ENCODE measurements around the gene RPTOR. TPM values are rescaled to one million over a fixed set of nuclear protein-coding genes. Genes with fewer than 3 reads are reported as not detected.

RPTOR gene
- total and polyA plus RNA-seq, 2 donors (not counting 3 experiments of a cell fraction or from before 2014, with no cell fraction given): 10.7 to 41.8 TPM

GRCh38 chr17:80858301-80859001 is 313.8 kb downstream of the RPTOR start:
- H3K36me3 ChIP-seq (ENCODE audit: control insufficient read depth in 2 of 2, extremely low read depth in 1 of 2, insufficient read depth in 2 of 2, low read length in 2 of 2): no peaks in the 10 kb centered on the region
- H3K27ac ChIP-seq (ENCODE audit: insufficient read depth, low read depth, low read length): no peak overlapping the region
- CTCF ChIA-PET: interaction anchor here (0.8 to 1.6 kb wide), 12 partner anchors 8 to 431 kb away, joined by 3 to 10 read pairs (median 5); no protein-coding TSS in a partner anchor
- H3K4me1 ChIP-seq (ENCODE audit: control insufficient read depth, extremely low read depth, insufficient read depth, low read length): peaks cover 25% of the 10 kb centered on the region
- DNase-seq (ENCODE audit: low read depth, low spot score) (no peak), FAIRE-seq (no peak)
- no peaks in the 10 kb centered on the region for H3K9me3 ChIP-seq (replicated peaks; ENCODE audit: control insufficient read depth, insufficient read depth, low read length)
- no peak overlapping the region for H3K4me2 ChIP-seq (ENCODE audit: insufficient read depth, low read length)
- H3K79me2 ChIP-seq (ENCODE audit: control insufficient read depth, insufficient read depth, low read length): no peaks in the 10 kb centered on the region
- H3K9ac ChIP-seq (replicated peaks; ENCODE audit: extremely low read depth, insufficient read depth, low read length): no peak overlapping the region
- H3K9me1 ChIP-seq (replicated peaks; ENCODE audit: control insufficient read depth, extremely low read depth, insufficient read depth, low read length): no peaks in the 10 kb centered on the region
- TF ChIP-seq EZH2 (IDR thresholded peaks at IDR 0.05; ENCODE audit: borderline replicate concordance, low read depth, low read length, severe bottlenecking) (no peak), POLR2AphosphoS5 (IDR thresholded peaks at IDR 0.05; ENCODE audit: insufficient read depth, low read depth, low read length) (no peak), POLR2A (IDR thresholded peaks at IDR 0.05; ENCODE audit: low read depth, low read length) (no peak), FOS (IDR thresholded peaks at IDR 0.05; ENCODE audit: borderline replicate concordance, insufficient read depth, low read length) (no peak), JUN (IDR thresholded peaks at IDR 0.05; ENCODE audit: borderline replicate concordance, insufficient read depth, insufficient read length, low read depth) (no peak), MAX (IDR thresholded peaks at IDR 0.05; ENCODE audit: insufficient read depth, insufficient read length) (no peak), CTCF (IDR thresholded peaks at IDR 0.05; ENCODE audit: extremely low read depth in 1 of 2, insufficient read depth in 1 of 2, low read depth in 1 of 2, low read length in 2 of 2) (no peak), GATA2 (IDR thresholded peaks at IDR 0.05; ENCODE audit: insufficient read depth, insufficient read length, low read depth, low read length) (no peak)
- H2AFZ ChIP-seq (ENCODE audit: low read depth, low read length): no peak overlapping the region
- dilution Hi-C loops (cut with MboI; ENCODE audit: extremely low pct_ligation_motif_present, low sequenced_read_pairs) (no loop called here), intact Hi-C loops (cut with micrococcal nuclease) (loop anchor here (10.0 kb wide), 1 partner anchor 184 kb away; no protein-coding TSS in a partner anchor)
- POLR2A ChIA-PET: no interaction called here
- H4K20me1 ChIP-seq (replicated peaks; ENCODE audit: control insufficient read depth, extremely low read depth, insufficient read depth, low read length): no peaks in the 10 kb centered on the region
- H3K27me3 ChIP-seq (ENCODE audit: control insufficient read depth in 2 of 2, insufficient read depth in 2 of 2, low read length in 2 of 2): no peaks in the 10 kb centered on the region
- no TSS peak for BruUV-seq (replicated peaks)
- H3K4me3 ChIP-seq (replicated peaks in 1 of 3; ENCODE audit: insufficient read depth in 1 of 3, low read depth in 1 of 3, low read length in 3 of 3): no peak overlapping the region

Data from endothelial cell of umbilical vein (primary cell).